Stimulated activated CD8-positive, alpha-beta memory T cell treated with anti-CD3 and anti-CD28 coated beads, Interleukin-4, amount 100 ng/mL, for 48 hours (primary cell): ENCODE measurements around the gene TMEM167B.
"Not testable (repeated sequence)": the region's sequence is repeated elsewhere in the genome, so short reads cannot be mapped to it uniquely, and the experiment has no call there.

Source experiments
- DNase-seq: peaks from one replicate; pipeline ENCODE4 v3.0.0-alpha.2; 2020

TMEM167B gene

DNA sequence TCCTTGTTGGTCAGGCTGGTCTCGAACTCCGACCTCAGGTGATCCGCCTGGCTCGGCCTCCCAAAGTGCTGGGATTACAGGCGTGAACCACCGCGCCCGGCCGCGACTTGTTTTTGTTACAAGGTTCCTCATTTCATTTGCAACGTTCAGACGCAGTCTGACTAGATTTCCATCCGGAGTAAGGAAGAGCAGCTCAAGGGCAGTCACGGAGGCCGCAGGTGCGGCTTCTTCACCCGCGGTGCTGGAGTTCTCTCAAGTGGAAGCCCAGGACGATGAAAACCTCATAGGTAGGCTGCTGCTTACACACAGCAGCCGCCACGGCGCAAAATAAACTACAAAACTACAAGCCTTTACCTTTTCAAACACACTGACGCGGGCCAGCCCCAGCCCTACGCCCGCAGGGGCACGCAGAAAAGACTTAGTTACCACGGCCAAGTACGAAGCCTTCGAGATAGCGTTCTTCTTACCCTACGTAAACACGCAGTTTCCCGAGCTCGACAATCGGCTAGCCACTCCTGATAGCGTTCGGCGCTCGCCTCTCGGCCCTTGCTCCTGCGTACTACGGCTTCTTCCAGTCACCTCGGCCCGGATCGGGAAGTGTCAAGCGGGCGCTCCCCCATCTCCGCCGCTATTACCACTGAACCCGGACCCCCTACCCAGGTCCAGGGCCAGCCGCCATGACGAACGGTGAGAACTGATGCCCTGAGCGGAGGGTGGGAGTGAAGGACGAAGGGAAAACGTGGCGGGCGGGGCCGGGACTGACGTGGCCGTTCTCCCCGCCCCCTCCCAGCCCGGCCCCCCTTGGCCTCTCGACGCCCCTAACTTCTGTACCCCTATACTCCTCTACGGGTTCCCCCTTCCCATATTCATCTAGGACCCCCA, at the start of gene TMEM167B:
Gene TMEM167B, plus strand, starts transcription at position 569 of the 882 bp plus-strand sequence. Its CDS starts 109 bp downstream, at position 678.
- peak; percentile 88 for DNase-seq

- peak; percentile 51 for DNase-seq
Observed at GRCh38 chr1:109040989-109041620, 49.5 kb upstream of the TMEM167B start.

- DNase-seq, result peak; percentile 94
Observed at GRCh38 chr1:109041621-109042468, 48.7 kb upstream of the TMEM167B start, which contains the start of gene WDR47. Gene WDR47 (minus strand): TSS chr1:109042102. CDS start chr1:109023512, 18,590 bp downstream.

DNA sequence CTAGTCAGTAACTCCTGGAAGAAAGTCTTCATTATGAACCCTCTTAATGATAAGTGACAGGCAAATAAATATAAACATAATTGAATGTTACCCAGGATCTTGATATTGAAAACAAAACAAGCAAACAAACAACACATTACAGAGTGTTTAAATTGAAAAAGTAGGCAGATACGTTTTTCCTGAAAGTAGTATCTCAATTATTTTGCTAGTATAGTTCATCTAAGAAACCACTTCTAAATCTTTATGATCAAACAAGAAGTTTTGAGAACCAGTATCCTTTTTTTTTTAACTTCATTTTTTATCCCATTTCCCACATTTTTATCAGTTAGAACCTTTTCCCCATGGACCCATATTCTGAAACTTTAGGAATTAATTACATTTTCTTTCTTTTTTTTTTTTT, 45.0 kb upstream of the TMEM167B start:
- no peak for DNase-seq

- DNase-seq, result no peak
Observed at GRCh38 chr1:109046671-109047070, 43.9 kb upstream of the TMEM167B start.

GRCh38 chr1:109047339-109047738, 43.2 kb upstream of the TMEM167B start:
- no peak for DNase-seq

DNA sequence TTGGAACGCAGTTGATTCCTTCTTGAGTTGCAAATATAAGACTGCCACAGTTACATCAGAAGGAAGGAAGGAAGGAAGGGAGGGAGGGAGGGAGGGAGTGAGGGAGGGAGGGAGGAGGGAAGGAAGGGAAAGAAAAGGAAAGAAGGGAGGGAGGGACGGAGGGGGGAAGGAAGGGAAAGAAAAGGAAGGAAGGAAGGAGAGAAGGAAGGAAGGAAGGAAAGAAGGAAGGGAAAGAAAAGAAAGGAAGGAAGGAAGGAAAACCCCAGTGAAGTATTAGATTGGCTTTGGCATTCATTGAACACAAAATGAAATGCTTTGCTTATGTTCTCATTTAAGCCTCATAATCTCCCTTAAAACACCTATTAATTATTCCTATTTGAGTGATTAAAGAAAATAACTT, 42.2 kb upstream of the TMEM167B start:
- DNase-seq, result no peak

DNA sequence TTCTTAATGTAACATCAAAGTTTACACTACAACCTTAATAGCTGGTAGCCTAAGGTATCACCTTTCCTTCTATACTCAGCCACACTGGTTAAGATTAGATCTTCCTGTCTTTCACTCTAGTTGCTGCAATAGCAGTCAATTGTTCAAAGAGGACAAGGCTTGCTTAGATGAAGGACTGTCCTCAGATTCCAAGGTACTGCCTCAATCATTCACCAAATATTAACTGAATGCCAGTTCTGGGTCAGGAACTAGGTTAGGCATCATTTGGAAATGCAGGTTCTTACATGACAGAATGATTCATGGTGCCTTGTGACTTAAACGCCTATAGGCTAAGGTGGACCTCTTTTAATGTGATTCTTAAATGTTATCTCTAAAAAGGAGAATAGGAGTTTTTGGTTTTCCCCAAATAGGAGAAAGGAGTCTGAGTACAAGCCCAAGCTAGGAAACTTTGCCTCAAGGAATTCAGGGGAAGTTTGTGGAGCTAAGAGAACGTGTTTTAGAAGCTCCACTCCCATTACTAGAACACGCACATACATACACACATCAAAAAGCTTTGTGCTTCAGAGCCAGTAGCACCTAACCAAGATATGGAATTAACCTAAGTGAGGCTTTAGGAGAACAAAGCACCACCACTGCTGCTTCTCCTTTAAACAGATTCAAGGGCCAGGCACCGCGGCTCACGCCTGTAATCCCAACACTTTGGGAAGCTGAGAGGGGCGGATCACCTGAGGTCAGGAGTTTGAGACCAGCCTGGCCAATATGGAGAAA, 40.2 kb upstream of the TMEM167B start:
- DNase-seq, result no peak

DNA sequence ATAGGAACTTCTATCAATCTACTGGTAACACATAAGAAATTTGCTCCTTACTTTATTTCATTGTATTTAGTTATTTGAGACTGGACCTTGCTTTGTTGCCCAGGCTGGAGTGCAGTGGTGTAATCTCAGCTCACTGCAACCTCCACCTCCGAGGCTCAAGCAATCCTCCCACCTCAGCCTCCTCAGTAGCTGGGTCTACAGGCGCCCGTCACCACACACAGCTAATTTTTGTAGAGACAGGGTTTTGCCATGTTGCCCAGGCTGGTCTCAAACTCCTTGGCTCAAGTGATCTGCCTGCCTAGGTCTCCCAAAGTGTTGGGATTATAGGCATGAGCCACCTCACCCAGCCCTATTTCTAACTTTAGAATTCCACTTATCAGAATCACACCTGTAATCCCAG, 38.4 kb upstream of the TMEM167B start:
- DNase-seq, result not testable (repeated sequence)

DNA sequence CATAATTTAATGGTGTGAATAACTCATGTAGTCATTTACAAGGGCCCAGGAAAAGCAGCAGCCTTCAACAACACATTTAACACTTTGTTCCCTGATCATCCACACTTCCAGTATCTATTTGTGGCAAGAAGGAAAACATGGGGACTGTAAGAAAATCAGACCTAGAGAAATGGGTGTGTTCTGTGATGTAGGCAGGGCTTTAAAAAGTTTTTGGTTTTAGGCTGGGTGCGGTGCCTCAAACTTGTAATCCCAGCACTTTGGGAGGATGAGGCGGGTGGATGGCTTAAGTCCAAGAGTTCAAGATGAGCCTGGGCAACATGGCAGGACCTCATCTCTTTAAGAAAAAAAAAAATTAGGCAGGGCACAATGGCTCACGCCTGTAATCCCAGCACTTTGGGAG, 34.5 kb upstream of the TMEM167B start:
- no peak for DNase-seq

DNA sequence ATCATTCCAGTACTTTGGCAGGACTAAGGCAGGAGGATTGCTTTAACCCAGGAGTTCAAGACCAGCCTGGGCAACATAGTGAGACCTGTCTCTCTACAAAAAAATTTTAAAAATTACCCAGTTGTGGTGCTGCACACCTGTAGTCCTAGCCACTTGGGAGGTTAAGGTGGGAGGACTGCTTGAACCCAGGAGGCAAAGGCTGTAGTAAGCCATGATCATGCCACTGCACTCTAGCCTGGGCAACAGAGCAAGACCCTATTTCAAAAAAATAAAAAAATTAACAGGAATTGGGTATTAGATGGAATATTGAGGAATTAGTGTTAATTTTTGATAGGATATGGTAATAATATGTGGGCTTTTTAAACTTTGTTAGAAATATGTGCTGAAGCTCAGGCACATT, 31.5 kb upstream of the TMEM167B start:
- no peak for DNase-seq

DNA sequence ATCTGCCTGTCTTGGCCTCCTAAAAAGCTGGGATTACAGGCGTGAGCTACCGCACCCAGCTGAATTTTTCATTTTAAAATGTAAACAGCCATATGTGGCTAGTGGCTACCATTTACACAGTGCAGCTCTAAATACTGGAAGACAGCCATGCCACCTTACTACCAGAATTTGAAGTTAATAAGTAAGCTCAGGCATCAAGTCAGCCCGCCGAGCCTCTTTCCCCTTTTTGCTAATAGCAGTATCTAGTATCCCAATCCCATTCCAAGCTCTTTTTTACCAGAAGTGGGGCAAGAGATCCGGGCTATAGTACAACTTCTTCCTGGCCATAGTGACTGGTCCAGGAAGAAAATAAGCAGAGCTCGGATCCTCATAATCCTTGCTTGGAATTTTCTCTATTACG, 29.9 kb upstream of the TMEM167B start:
- no peak for DNase-seq

DNA sequence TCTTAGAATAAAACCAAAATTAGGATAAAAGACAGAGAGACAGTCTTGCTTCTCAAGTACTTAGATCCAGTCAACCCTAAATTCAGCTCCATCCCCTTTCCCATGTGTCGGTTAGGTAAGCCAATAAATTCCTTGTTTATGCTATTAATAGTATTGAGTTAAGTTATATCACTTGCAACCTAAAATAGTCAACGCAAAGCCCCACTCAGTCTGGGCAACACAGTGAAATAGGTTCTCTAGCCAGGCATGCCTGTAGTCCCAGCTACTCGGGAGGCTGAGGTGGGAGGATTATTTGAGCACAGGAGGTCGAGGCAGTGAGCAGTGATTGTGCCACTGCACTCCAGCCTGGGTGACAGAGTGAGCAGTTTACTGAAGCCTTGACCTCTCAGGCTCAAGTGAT, 29.4 kb upstream of the TMEM167B start:
- DNase-seq, result no peak

- DNase-seq, result no peak
Observed at GRCh38 chr1:109065137-109065536, 25.4 kb upstream of the TMEM167B start.

GRCh38 chr1:109067883-109068282, 22.7 kb upstream of the TMEM167B start:
- DNase-seq, result no peak

- no peak for DNase-seq
Observed at GRCh38 chr1:109069294-109069693, 21.3 kb upstream of the TMEM167B start.

GRCh38 chr1:109075531-109076490, 14.8 kb upstream of the TMEM167B start, which contains the start of gene TAF13:
Gene TAF13 (minus strand): TSS chr1:109076003. CDS start chr1:109075947, 56 bp downstream.
- peak; percentile 93 for DNase-seq

- no peak for DNase-seq
Observed at GRCh38 chr1:109078317-109078716, 12.2 kb upstream of the TMEM167B start.

GRCh38 chr1:109079240-109079622, 11.3 kb upstream of the TMEM167B start:
- DNase-seq, result no peak

DNA sequence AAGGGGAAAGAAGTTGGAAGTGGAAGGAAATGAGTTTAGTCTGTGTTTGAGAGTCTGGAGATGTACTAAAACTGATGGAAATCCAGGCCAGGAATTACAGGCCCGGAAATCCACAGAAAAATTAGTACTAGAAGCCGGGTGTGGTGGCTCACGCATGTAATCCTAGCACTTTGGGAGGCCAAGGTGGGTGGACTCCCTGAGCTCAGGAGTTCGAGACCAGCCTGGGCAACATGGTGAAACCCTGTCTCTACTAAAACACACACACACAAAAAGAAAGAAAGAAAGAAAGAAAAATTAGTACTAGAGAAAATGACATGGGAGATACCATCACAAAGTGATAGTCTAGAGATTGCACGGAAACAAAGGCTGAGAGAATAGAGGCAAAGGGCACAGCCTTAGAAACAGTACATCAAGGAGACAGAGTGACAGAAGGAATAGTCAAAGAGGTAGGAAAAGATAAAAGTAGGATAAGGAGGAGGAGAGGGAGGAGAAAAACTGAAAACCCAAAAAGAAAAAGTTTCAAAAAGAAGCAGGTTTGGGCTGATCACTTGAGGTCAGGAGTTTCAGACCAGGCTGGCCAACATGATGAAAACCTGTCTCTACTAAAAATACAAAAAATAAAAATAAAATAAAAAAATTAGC, 10.0 kb upstream of the TMEM167B start:
- DNase-seq, result no peak

DNA sequence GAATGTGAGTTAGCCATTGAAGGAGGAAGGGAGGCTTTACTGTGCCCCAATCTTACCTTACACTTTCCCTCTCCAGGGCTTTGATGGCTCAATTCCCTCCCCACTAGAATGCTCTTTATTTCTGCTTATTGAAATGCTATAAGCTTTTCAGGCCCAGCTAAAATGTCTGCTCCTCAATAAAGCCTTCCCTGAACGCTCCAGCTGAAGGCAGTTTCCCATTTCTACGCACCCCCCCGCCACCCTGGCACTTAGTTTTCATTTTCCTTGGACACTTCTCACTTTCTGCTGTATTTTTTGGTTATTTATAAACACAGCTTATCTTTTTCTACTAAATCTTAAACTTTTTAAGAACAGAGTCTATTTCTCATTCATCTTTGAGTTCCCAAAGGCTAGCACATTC, 7.1 kb upstream of the TMEM167B start:
- DNase-seq, result no peak
